ENCODE data around the gene SPIN2B. TPM values are rescaled to one million over a fixed set of nuclear protein-coding genes. Genes with fewer than 3 reads are reported as not detected.

Gene SPIN2B
- total and polyA plus RNA-seq, 2 donors (not counting 3 experiments of a cell fraction or from before 2014, with no cell fraction given): 7.1 to 8.8 TPM

- no TSS peak for BruUV-seq (replicated peaks)
- DNase-seq (ENCODE audit: low read depth, low spot score): no peak
- no peaks in the 10 kb centered on the region for H3K36me3 ChIP-seq (ENCODE audit: control insufficient read depth in 2 of 2, extremely low read depth in 1 of 2, insufficient read depth in 2 of 2, low read length in 2 of 2)
- H3K9me1 ChIP-seq (replicated peaks; ENCODE audit: control insufficient read depth, extremely low read depth, insufficient read depth, low read length): no peaks in the 10 kb centered on the region
- intact Hi-C loops (cut with micrococcal nuclease): no loop called here
- no peak for TF ChIP-seq POLR2AphosphoS5 (IDR thresholded peaks at IDR 0.05; ENCODE audit: insufficient read depth, low read depth, low read length)
- no peak for TF ChIP-seq CTCF (IDR thresholded peaks at IDR 0.05; ENCODE audit: extremely low read depth in 1 of 2, insufficient read depth in 1 of 2, low read depth in 1 of 2, low read length in 2 of 2)
- no peak for TF ChIP-seq MAX (IDR thresholded peaks at IDR 0.05; ENCODE audit: insufficient read depth, insufficient read length)
- TF ChIP-seq EZH2 (IDR thresholded peaks at IDR 0.05; ENCODE audit: borderline replicate concordance, low read depth, low read length, severe bottlenecking): no peak
- no peaks in the 10 kb centered on the region for H3K9me3 ChIP-seq (replicated peaks; ENCODE audit: control insufficient read depth, insufficient read depth, low read length)
- dilution Hi-C loops (cut with MboI; ENCODE audit: extremely low pct_ligation_motif_present, low sequenced_read_pairs): no loop called here
- no peak overlapping the region for H3K27ac ChIP-seq (ENCODE audit: insufficient read depth, low read depth, low read length)
- H3K79me2 ChIP-seq (ENCODE audit: control insufficient read depth, insufficient read depth, low read length): no peaks in the 10 kb centered on the region
- H3K4me3 ChIP-seq (replicated peaks in 1 of 3; ENCODE audit: insufficient read depth in 1 of 3, low read depth in 1 of 3, low read length in 3 of 3): no peak overlapping the region
- H3K27me3 ChIP-seq (ENCODE audit: control insufficient read depth in 2 of 2, insufficient read depth in 2 of 2, low read length in 2 of 2): no peaks in the 10 kb centered on the region
- H3K4me2 ChIP-seq (ENCODE audit: insufficient read depth, low read length): no peak overlapping the region
- no peak overlapping the region for H2AFZ ChIP-seq (ENCODE audit: low read depth, low read length)
- FAIRE-seq: no peak
- H3K4me1 ChIP-seq (ENCODE audit: control insufficient read depth, extremely low read depth, insufficient read depth, low read length): no peaks in the 10 kb centered on the region
- no peaks in the 10 kb centered on the region for H4K20me1 ChIP-seq (replicated peaks; ENCODE audit: control insufficient read depth, extremely low read depth, insufficient read depth, low read length)
- CTCF ChIA-PET: no interaction called here
- POLR2A ChIA-PET: no interaction called here
- H3K9ac ChIP-seq (replicated peaks; ENCODE audit: extremely low read depth, insufficient read depth, low read length): no peak overlapping the region
Measured at GRCh38 chrX:57083143-57083542, 38.2 kb downstream of the SPIN2B start.

- H3K9me3 ChIP-seq (replicated peaks; ENCODE audit: control insufficient read depth, insufficient read depth, low read length): no peaks in the 10 kb centered on the region
- BruUV-seq (replicated peaks): no TSS peak
- intact Hi-C loops (cut with micrococcal nuclease): no loop called here
- H3K79me2 ChIP-seq (ENCODE audit: control insufficient read depth, insufficient read depth, low read length): no peaks in the 10 kb centered on the region
- no peaks in the 10 kb centered on the region for H3K4me1 ChIP-seq (ENCODE audit: control insufficient read depth, extremely low read depth, insufficient read depth, low read length)
- H3K4me2 ChIP-seq (ENCODE audit: insufficient read depth, low read length): no peak overlapping the region
- dilution Hi-C loops (cut with MboI; ENCODE audit: extremely low pct_ligation_motif_present, low sequenced_read_pairs): no loop called here
- H2AFZ ChIP-seq (ENCODE audit: low read depth, low read length): no peak overlapping the region
- no peaks in the 10 kb centered on the region for H3K27me3 ChIP-seq (ENCODE audit: control insufficient read depth in 2 of 2, insufficient read depth in 2 of 2, low read length in 2 of 2)
- DNase-seq (ENCODE audit: low read depth, low spot score) (no peak), FAIRE-seq (no peak)
- H3K4me3 ChIP-seq (replicated peaks in 1 of 3; ENCODE audit: insufficient read depth in 1 of 3, low read depth in 1 of 3, low read length in 3 of 3): no peak overlapping the region
- no peaks in the 10 kb centered on the region for H4K20me1 ChIP-seq (replicated peaks; ENCODE audit: control insufficient read depth, extremely low read depth, insufficient read depth, low read length)
- CTCF ChIA-PET: no interaction called here
- H3K36me3 ChIP-seq (ENCODE audit: control insufficient read depth in 2 of 2, extremely low read depth in 1 of 2, insufficient read depth in 2 of 2, low read length in 2 of 2): no peaks in the 10 kb centered on the region
- H3K27ac ChIP-seq (ENCODE audit: insufficient read depth, low read depth, low read length): no peak overlapping the region
- POLR2A ChIA-PET: no interaction called here
- no peaks in the 10 kb centered on the region for H3K9me1 ChIP-seq (replicated peaks; ENCODE audit: control insufficient read depth, extremely low read depth, insufficient read depth, low read length)
- no peak overlapping the region for H3K9ac ChIP-seq (replicated peaks; ENCODE audit: extremely low read depth, insufficient read depth, low read length)
- no peak for TF ChIP-seq GATA2 (IDR thresholded peaks at IDR 0.05; ENCODE audit: insufficient read depth, insufficient read length, low read depth, low read length)
- no peak for TF ChIP-seq MAX (IDR thresholded peaks at IDR 0.05; ENCODE audit: insufficient read depth, insufficient read length)
- TF ChIP-seq EZH2 (IDR thresholded peaks at IDR 0.05; ENCODE audit: borderline replicate concordance, low read depth, low read length, severe bottlenecking): no peak
- no peak for TF ChIP-seq POLR2AphosphoS5 (IDR thresholded peaks at IDR 0.05; ENCODE audit: insufficient read depth, low read depth, low read length)
- TF ChIP-seq MYC (IDR thresholded peaks at IDR 0.05; ENCODE audit: low read depth, low read length): no peak
- TF ChIP-seq JUN (IDR thresholded peaks at IDR 0.05; ENCODE audit: borderline replicate concordance, insufficient read depth, insufficient read length, low read depth): no peak
- no peak for TF ChIP-seq CTCF (IDR thresholded peaks at IDR 0.05; ENCODE audit: extremely low read depth in 1 of 2, insufficient read depth in 1 of 2, low read depth in 1 of 2, low read length in 2 of 2)
- no peak for TF ChIP-seq FOS (IDR thresholded peaks at IDR 0.05; ENCODE audit: borderline replicate concordance, insufficient read depth, low read length)
- no peak for TF ChIP-seq POLR2A (IDR thresholded peaks at IDR 0.05; ENCODE audit: low read depth, low read length)
Measured at GRCh38 chrX:57074458-57074857, 46.9 kb downstream of the SPIN2B start.
